Endothelial cell of umbilical vein (primary cell): ENCODE data around the gene F8.

ENCODE experiments used
- CTCF ChIP-seq, 2 donors: IDR thresholded peaks; 1 replicate in 1 of 2; 2 replicates in 1 of 2; pipeline ENCODE4 v1.5.1; 2011; ENCODE audit warnings: low read length in 2 of 2, mild to moderate bottlenecking in 2 of 2, moderate library complexity in 2 of 2, control low read depth in 1 of 2, inconsistent platforms in 1 of 2, low read depth in 1 of 2; ENCODE audit not compliant: insufficient read depth in 1 of 2; ENCODE audit errors: extremely low read depth in 1 of 2
- EZH2 ChIP-seq: IDR thresholded peaks from 2 replicates; pipeline ENCODE4 v1.6.1; 2012; ENCODE audit warnings: borderline replicate concordance, low read depth, mild to moderate bottlenecking, moderate library complexity, low read length, inconsistent platforms; ENCODE audit not compliant: severe bottlenecking
- POLR2A ChIP-seq: IDR thresholded peaks from 2 replicates; pipeline ENCODE4 v1.6.1; 2012; ENCODE audit warnings: low read depth, mild to moderate bottlenecking, control low read depth, low read length

DNA sequence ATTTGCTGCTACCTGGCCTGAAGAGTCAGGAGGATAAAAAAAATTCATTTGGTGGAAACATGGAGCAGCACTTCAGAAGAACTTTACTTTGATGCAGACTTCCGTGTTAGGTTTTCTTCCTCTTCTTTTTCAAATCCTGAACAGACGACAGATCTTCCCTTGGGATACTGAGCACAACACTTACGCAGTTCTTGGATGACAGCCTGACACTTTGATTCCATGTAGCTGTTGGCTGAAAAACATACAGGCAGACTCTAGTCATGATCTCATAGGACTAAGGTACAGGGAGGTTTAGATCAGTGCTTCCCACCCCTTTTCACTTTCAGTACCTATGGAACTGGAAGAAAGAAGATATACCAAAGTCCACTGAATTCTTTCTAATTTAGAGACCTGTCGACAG is 39.2 kb upstream of the F8 start:
- no peak for TF ChIP-seq POLR2A
- TF ChIP-seq EZH2, result no peak
- no peak for TF ChIP-seq CTCF (IDR thresholded peaks at IDR 0.05; ENCODE audit: extremely low read depth in 1 of 2, insufficient read depth in 1 of 2, low read depth in 1 of 2, low read length in 2 of 2)
